ENCODE measurements around the gene BDKRB2.

- no peak for TF ChIP-seq CTCF (IDR thresholded peaks at IDR 0.05; ENCODE audit: poor library complexity)
- no peak for TF ChIP-seq EZH2 (IDR thresholded peaks at IDR 0.05; ENCODE audit: borderline replicate concordance)
These were observed 8.3 kb downstream of the BDKRB2 start for GRCh38 chr14:96212896-96213295.
